ENCODE results near the gene FGD6.
"Not testable (repeated sequence)": the region's sequence is repeated elsewhere in the genome, so short reads cannot be mapped to it uniquely, and the experiment has no call there.

FGD6 gene

GRCh38 chr12:95151406-95151805 is 65.9 kb downstream of the FGD6 start:
- TF ChIP-seq CTCF (IDR thresholded peaks at IDR 0.05; ENCODE audit: low read depth, low read length) = no peak
- no peak overlapping the region for H3K4me3 ChIP-seq (ENCODE audit: low read depth, low read length)

GRCh38 chr12:95150501-95150900 is 66.8 kb downstream of the FGD6 start:
- no peak for TF ChIP-seq CTCF (IDR thresholded peaks at IDR 0.05; ENCODE audit: low read depth, low read length)
- no peak overlapping the region for H3K4me3 ChIP-seq (ENCODE audit: low read depth, low read length)

- TF ChIP-seq CTCF (IDR thresholded peaks at IDR 0.05; ENCODE audit: low read depth, low read length) = no peak
- no peak overlapping the region for H3K4me3 ChIP-seq (ENCODE audit: low read depth, low read length)
Observed at GRCh38 chr12:95147866-95148265, 69.4 kb downstream of the FGD6 start.

GRCh38 chr12:95146769-95147168 is 70.5 kb downstream of the FGD6 start:
- TF ChIP-seq CTCF (IDR thresholded peaks at IDR 0.05; ENCODE audit: low read depth, low read length) = no peak
- H3K4me3 ChIP-seq (ENCODE audit: low read depth, low read length) = no peak overlapping the region

- no peak overlapping the region for H3K4me3 ChIP-seq (ENCODE audit: low read depth, low read length)
- TF ChIP-seq CTCF (IDR thresholded peaks at IDR 0.05; ENCODE audit: low read depth, low read length) = no peak
Observed at GRCh38 chr12:95143621-95144205, 73.6 kb downstream of the FGD6 start.

- TF ChIP-seq CTCF (IDR thresholded peaks at IDR 0.05; ENCODE audit: low read depth, low read length) = no peak
- no peak overlapping the region for H3K4me3 ChIP-seq (ENCODE audit: low read depth, low read length)
Observed at GRCh38 chr12:95142431-95143151, 74.7 kb downstream of the FGD6 start.

GRCh38 chr12:95141310-95141709 is 76.0 kb downstream of the FGD6 start:
- no peak overlapping the region for H3K4me3 ChIP-seq (ENCODE audit: low read depth, low read length)
- TF ChIP-seq CTCF (IDR thresholded peaks at IDR 0.05; ENCODE audit: low read depth, low read length) = no peak

GRCh38 chr12:95138031-95138430 is 79.2 kb downstream of the FGD6 start:
- H3K4me3 ChIP-seq (ENCODE audit: low read depth, low read length) = not testable (repeated sequence)

All from WI38 (cell line).